RCC 7860 (cell line): Measurements from ENCODE around the gene OR10T2.
"Not testable (repeated sequence)": the region's sequence is repeated elsewhere in the genome, so short reads cannot be mapped to it uniquely, and the experiment has no call there.

Experiments
- DNase-seq: peaks from one replicate; pipeline ENCODE4 v3.0.0-alpha.2; 2015; ENCODE audit warnings: low spot score
- FAIRE-seq: peaks from 2 replicates; lab custom pipeline; 2012; peaks lifted over from hg19 to GRCh38; lab: Jason Lieb, UNC

The OR10T2 gene

GRCh38 chr1:158398818-158399514 is at the start of gene OR10T2:
Gene OR10T2, minus strand, starts transcription at chr1:158399466. Its CDS starts 0 bp downstream, at chr1:158399466.
- no peak for FAIRE-seq
- DNase-seq: no peak

- FAIRE-seq (no peak), DNase-seq (no peak)
Observed at GRCh38 chr1:158445376-158445775, 46.1 kb upstream of the OR10T2 start.

GRCh38 chr1:158434741-158435140 is 35.5 kb upstream of the OR10T2 start:
- FAIRE-seq: no peak

GRCh38 chr1:158430163-158430562 is 30.9 kb upstream of the OR10T2 start:
- FAIRE-seq, DNase-seq: not testable (repeated sequence)

More at GRCh38 chr1:158434741-158435140, 35.5 kb upstream of the OR10T2 start:
- DNase-seq: no peak

GRCh38 chr1:158426137-158426536 is 26.9 kb upstream of the OR10T2 start, which contains the start of gene OR10K2:
Gene OR10K2, minus strand, starts transcription at chr1:158426237. Its CDS starts 5,371 bp downstream, at chr1:158420866.
- no peak for DNase-seq
- FAIRE-seq: no peak

- DNase-seq (no peak), FAIRE-seq (no peak)
Observed at GRCh38 chr1:158425027-158425426, 25.8 kb upstream of the OR10T2 start.

- no peak for DNase-seq
- FAIRE-seq: no peak
Observed at GRCh38 chr1:158422212-158422611, 22.9 kb upstream of the OR10T2 start.

- no peak for FAIRE-seq
- DNase-seq: no peak
Observed at GRCh38 chr1:158417586-158417985, 18.3 kb upstream of the OR10T2 start.

GRCh38 chr1:158414651-158415345 is 15.5 kb upstream of the OR10T2 start:
- DNase-seq: no peak
- no peak for FAIRE-seq

GRCh38 chr1:158407092-158407491 is 7.8 kb upstream of the OR10T2 start:
- FAIRE-seq: no peak
- no peak for DNase-seq

GRCh38 chr1:158400871-158401270 is 1.6 kb upstream of the OR10T2 start:
- DNase-seq (no peak), FAIRE-seq (no peak)

GRCh38 chr1:158396646-158397045 is 2.6 kb downstream of the OR10T2 start:
- no peak for FAIRE-seq

GRCh38 chr1:158393476-158393875 is 5.8 kb downstream of the OR10T2 start:
- no peak for FAIRE-seq
- DNase-seq: no peak

More at GRCh38 chr1:158396646-158397045, 2.6 kb downstream of the OR10T2 start:
- no peak for DNase-seq

- DNase-seq: no peak
- FAIRE-seq: no peak
Observed at GRCh38 chr1:158391099-158391498, 8.2 kb downstream of the OR10T2 start.

GRCh38 chr1:158390331-158390730 is 8.9 kb downstream of the OR10T2 start:
- DNase-seq: no peak
- no peak for FAIRE-seq

GRCh38 chr1:158374860-158375259 is 24.4 kb downstream of the OR10T2 start:
- DNase-seq: no peak
- no peak for FAIRE-seq

GRCh38 chr1:158374101-158374500 is 25.2 kb downstream of the OR10T2 start:
- DNase-seq, FAIRE-seq: not testable (repeated sequence)

GRCh38 chr1:158371188-158371953 is 27.9 kb downstream of the OR10T2 start:
- no peak for DNase-seq
- no peak for FAIRE-seq

- DNase-seq (no peak), FAIRE-seq (no peak)
Observed at GRCh38 chr1:158366783-158367182, 32.5 kb downstream of the OR10T2 start.

- no peak for FAIRE-seq
- DNase-seq: no peak
Observed at GRCh38 chr1:158362941-158363340, 36.3 kb downstream of the OR10T2 start.

- FAIRE-seq (no peak), DNase-seq (no peak)
Observed at GRCh38 chr1:158362482-158362881, 36.8 kb downstream of the OR10T2 start.
